HCT116 (cell line): ENCODE measurements around the gene GDF10. TPM values are rescaled to one million over a fixed set of nuclear protein-coding genes. Genes with fewer than 3 reads are reported as not detected.

Source experiments
- ATAC-seq: fragments of 200-7000 bp; cut with Tn5 transposase; 2 replicates; pipeline ENCODE4 v1.9.1; 2020; ENCODE audit warnings: mild to moderate bottlenecking, moderate library complexity
- BruUV-seq: library from RNA; stranded (reverse); fragments of 400-500 nt; replicated peaks from 2 replicates; lab custom pipeline; 2021; lab: Mats Ljungman, UMichigan
- CTCF ChIA-PET: fragments of 300-600 bp; sonication (Branson Sonifier 250); formaldehyde crosslinking; loops from one replicate; lab custom pipeline; 2021; ENCODE audit warnings: antibody characterized with exemption; lab: Charles Lee
- POLR2A ChIA-PET: fragments of 300-600, 350-600 bp; sonication (Branson Sonifier 250); formaldehyde crosslinking; loops from one replicate; lab custom pipeline; 2021; ENCODE audit warnings: antibody characterized with exemption; lab: Charles Lee
- RAD21 ChIA-PET, 2 experiments: fragments of 300-600 bp; sonication (Branson Sonifier 250); formaldehyde crosslinking; loops; one replicate each; lab custom pipeline; 2023; ENCODE audit warnings: low total read pairs in 2 of 2; ENCODE audit not compliant: uncharacterized antibody in 2 of 2, unreplicated experiment in 2 of 2, low non-redundant PET in 1 of 2; lab: Charles Lee
- DNase-seq: peaks from one replicate; pipeline ENCODE4 v3.0.0-alpha.2; 2010; ENCODE audit warnings: low read depth, low spot score
- H2AFZ ChIP-seq: fragments of 200-600 bp; shearing (Covaris generic), sonication (generic); 2 replicates; pipeline ENCODE4 v1.6.1; 2017; ENCODE audit warnings: low read depth, mixed run types, mixed read lengths, antibody characterized with exemption, low read length; ENCODE audit not compliant: poor library complexity, severe bottlenecking
- H3K27ac ChIP-seq: 2 replicates; pipeline ENCODE4 v1.5.1; 2012; ENCODE audit warnings: low read depth, low read length
- H3K27me3 ChIP-seq: fragments of 200-600 bp; sonication (generic); 2 replicates; pipeline ENCODE4 v1.6.1; 2016; ENCODE audit warnings: mixed run types, low read length, mixed read lengths; ENCODE audit not compliant: insufficient read depth
- H3K36me3 ChIP-seq, 2 experiments: fragments of 200-500 bp in 1 of 2; fragments of 200-600 bp in 1 of 2; sonication (Bioruptor generic) in 1 of 2; sonication (generic) in 1 of 2; 2 replicates each; pipeline versions ENCODE4 v1.5.1 to v1.6.1; 2014 to 2016; ENCODE audit warnings: low read length in 2 of 2, inconsistent platforms in 1 of 2, mixed read lengths in 1 of 2, mixed run types in 1 of 2; ENCODE audit not compliant: insufficient read depth in 2 of 2, control insufficient read depth in 1 of 2
- H3K4me1 ChIP-seq, 2 experiments: fragments of 200-600 bp in 1 of 2; sonication (generic) in 1 of 2; 2 replicates each; pipeline versions ENCODE4 v1.5.1 to v1.6.1; 2012 to 2017; ENCODE audit warnings: low read length in 2 of 2, inconsistent platforms in 1 of 2, mild to moderate bottlenecking in 1 of 2, mixed read lengths in 1 of 2, mixed run types in 1 of 2, moderate library complexity in 1 of 2; ENCODE audit not compliant: insufficient read depth in 2 of 2, control insufficient read depth in 1 of 2
- H3K4me2 ChIP-seq: fragments of 200-600 bp; sonication (generic); 2 replicates; pipeline ENCODE4 v1.6.1; 2017; ENCODE audit warnings: mixed run types, low read length, mixed read lengths
- H3K4me3 ChIP-seq, 2 experiments: fragments of 200-600 bp in 1 of 2; sonication (generic) in 1 of 2; replicated peaks in 1 of 2; 2 replicates each; pipeline ENCODE4 v1.5.1; 2011 to 2016; ENCODE audit warnings: low read length in 2 of 2, control low read depth in 1 of 2, low read depth in 1 of 2, mild to moderate bottlenecking in 1 of 2, mixed read lengths in 1 of 2, mixed run types in 1 of 2
- H3K79me2 ChIP-seq: fragments of 200-600 bp; sonication (generic); 2 replicates; pipeline ENCODE4 v1.6.1; 2017; ENCODE audit warnings: mild to moderate bottlenecking, mixed run types, low read length, moderate library complexity, mixed read lengths; ENCODE audit not compliant: insufficient read depth
- H3K9ac ChIP-seq: fragments of 200-600 bp; sonication (generic); 2 replicates; pipeline ENCODE4 v1.6.1; 2016; ENCODE audit warnings: low read length, mixed read lengths
- H3K9me2 ChIP-seq: fragments of 200-600 bp; sonication (generic), shearing (Covaris generic); 2 replicates; pipeline ENCODE4 v1.6.1; 2017; ENCODE audit warnings: mixed run types, mild to moderate bottlenecking, moderate library complexity; ENCODE audit not compliant: insufficient read depth
- H3K9me3 ChIP-seq, 2 experiments: fragments of 200-500 bp in 1 of 2; fragments of 200-600 bp in 1 of 2; sonication (Bioruptor generic) in 1 of 2; sonication (generic) in 1 of 2; 2 replicates each; pipeline ENCODE4 v1.6.1; 2014 to 2017; ENCODE audit warnings: low read length in 2 of 2, mixed read lengths in 2 of 2, inconsistent platforms in 1 of 2, low read depth in 1 of 2, mild to moderate bottlenecking in 1 of 2, mixed run types in 1 of 2, moderate library complexity in 1 of 2; ENCODE audit not compliant: control insufficient read depth in 1 of 2, insufficient read depth in 1 of 2
- H4K20me1 ChIP-seq: fragments of 200-600 bp; sonication (generic), shearing (Covaris generic); 2 replicates; pipeline ENCODE4 v1.6.1; 2017; ENCODE audit warnings: mixed run types, mild to moderate bottlenecking, moderate library complexity; ENCODE audit not compliant: insufficient read depth
- CTCF ChIP-seq, 3 experiments: fragments of 200-600 bp in 1 of 3; sonication (generic) in 1 of 3; IDR thresholded peaks in 2 of 3; conservative IDR thresholded peaks in 1 of 3; 2 replicates each; pipeline ENCODE4 v1.5.1; 2012 to 2017; ENCODE audit warnings: low read depth in 2 of 3, low read length in 2 of 3, antibody characterized with exemption in 1 of 3, borderline replicate concordance in 1 of 3, control low read depth in 1 of 3, mild to moderate bottlenecking in 1 of 3, mixed read lengths in 1 of 3, mixed run types in 1 of 3, moderate library complexity in 1 of 3; ENCODE audit not compliant: insufficient read depth in 1 of 3
- ELF1 ChIP-seq: IDR thresholded peaks from 2 replicates; pipeline ENCODE4 v1.6.1; 2012; ENCODE audit warnings: low read depth, borderline replicate concordance
- FOSL1 ChIP-seq: IDR thresholded peaks from 2 replicates; pipeline ENCODE4 v1.6.1; 2012; ENCODE audit warnings: low read depth
- JUND ChIP-seq: IDR thresholded peaks from 2 replicates; pipeline ENCODE4 v1.6.1; 2012
- MAX ChIP-seq: IDR thresholded peaks from 2 replicates; pipeline ENCODE4 v1.6.1; 2012
- POLR2A ChIP-seq: IDR thresholded peaks from 2 replicates; pipeline ENCODE4 v1.7.0; 2011; ENCODE audit warnings: borderline replicate concordance; ENCODE audit not compliant: insufficient read depth, insufficient read length; ENCODE audit errors: extremely low read depth
- RAD21 ChIP-seq: IDR thresholded peaks from 2 replicates; pipeline ENCODE4 v1.6.1; 2012; ENCODE audit warnings: low read depth, mild to moderate bottlenecking
- REST ChIP-seq: IDR thresholded peaks from 2 replicates; pipeline ENCODE4 v1.6.1; 2012; ENCODE audit warnings: low read depth
- SIN3A ChIP-seq: IDR thresholded peaks from 2 replicates; pipeline ENCODE4 v1.6.1; 2012; ENCODE audit warnings: low read depth
- SP1 ChIP-seq: IDR thresholded peaks from 2 replicates; pipeline ENCODE4 v1.6.1; 2012; ENCODE audit warnings: low read depth
- SRF ChIP-seq: IDR thresholded peaks from 2 replicates; pipeline ENCODE4 v1.6.1; 2012; ENCODE audit warnings: low read depth
- TCF7L2 ChIP-seq: IDR thresholded peaks from 2 replicates; pipeline ENCODE4 v1.7.0; 2011; ENCODE audit warnings: borderline replicate concordance, inconsistent platforms; ENCODE audit not compliant: insufficient read depth, insufficient read length; ENCODE audit errors: extremely low read depth
- YY1 ChIP-seq: IDR thresholded peaks from 2 replicates; pipeline ENCODE4 v1.6.1; 2011; ENCODE audit warnings: low read length, low read depth, moderate library complexity, mild to moderate bottlenecking; ENCODE audit not compliant: insufficient replicate concordance; ENCODE audit errors: extremely low read depth
- ZBTB33 ChIP-seq: IDR thresholded peaks from 2 replicates; pipeline ENCODE4 v1.6.1; 2011; ENCODE audit warnings: mild to moderate bottlenecking, low read length, moderate library complexity; ENCODE audit not compliant: insufficient replicate concordance; ENCODE audit errors: extremely low read depth
- ZFX ChIP-seq: fragments of 450-650 bp; IDR thresholded peaks from 2 replicates; pipeline ENCODE4 v1.6.1; 2017
- ZNF274 ChIP-seq: fragments of 200-500 bp; sonication (Bioruptor generic); IDR thresholded peaks from 2 replicates; pipeline ENCODE4 v1.6.1; 2014; ENCODE audit warnings: mild to moderate bottlenecking, low read depth, low read length, inconsistent platforms
- intact Hi-C: fragments of 100-400 bp; cut with micrococcal nuclease; formaldehyde crosslinking; loops from 2 replicates; pipeline ENCODE4 v1.10.0; 2022
- total RNA-seq: library from RNA; stranded (reverse); gene quantifications from one replicate; pipeline ENCODE4 v1.2.1, GENCODE V29; 2021; ENCODE audit not compliant: unreplicated experiment

The GDF10 gene
- total RNA-seq, 1 experiment from 2014 or later = not detected

DNA sequence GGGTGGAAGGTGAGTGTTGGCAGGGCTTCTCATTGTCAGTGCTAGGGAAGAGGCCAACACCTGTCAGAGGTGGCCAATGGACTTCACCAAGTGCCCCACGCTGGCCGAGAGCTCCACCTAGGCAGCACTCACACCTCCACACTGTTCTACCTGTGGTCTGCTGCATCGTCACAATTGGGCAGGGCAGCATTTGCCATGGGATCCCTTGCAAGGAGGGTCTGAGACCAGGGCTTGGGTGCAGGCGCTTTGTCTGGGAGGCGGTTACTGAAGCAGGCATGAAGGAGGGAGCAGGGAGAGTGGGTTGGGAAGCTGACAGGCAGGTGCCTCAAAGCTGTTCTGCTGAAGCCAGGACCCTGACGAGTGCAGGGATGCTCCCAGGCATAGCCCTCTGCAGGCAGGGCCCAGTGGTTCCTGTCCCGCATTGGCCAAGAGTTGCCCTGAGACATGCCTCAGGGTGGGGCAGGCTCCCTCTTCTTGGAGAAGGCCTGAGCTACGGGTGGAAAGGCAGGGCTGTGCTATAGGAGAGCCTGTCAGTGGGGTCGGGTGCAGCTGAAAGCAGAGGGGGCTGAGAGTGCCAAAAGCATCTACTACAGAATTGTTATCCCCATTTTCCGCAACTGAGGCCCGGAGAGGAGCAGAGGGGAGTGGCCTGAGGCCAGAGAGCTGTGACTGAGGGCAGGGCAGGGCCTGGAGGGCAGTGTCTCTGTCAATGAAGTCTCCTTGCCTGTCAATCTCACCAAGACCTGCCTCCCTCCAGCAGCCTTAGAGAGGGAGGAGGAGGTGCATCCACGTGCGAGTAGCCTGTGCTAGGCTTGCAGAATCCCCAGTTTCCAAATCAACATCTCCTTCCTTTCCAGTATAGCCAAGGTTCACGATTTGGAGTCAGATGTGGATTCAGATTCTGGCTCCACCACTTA, 52.2 kb downstream of the GDF10 start:
- H3K4me2 ChIP-seq = no peak overlapping the region
- H3K9me3 ChIP-seq = no peaks in the 10 kb centered on the region
- H4K20me1 ChIP-seq = no peaks in the 10 kb centered on the region
- ChIA-PET POLR2A (no interaction called here), CTCF (interaction anchor here (1.9 kb wide), 1 partner anchor 12 kb away, joined by 7 read pairs; no protein-coding TSS in a partner anchor), RAD21 (interaction anchor here in 1 of 2 experiments (0.7 kb wide), 1 partner anchor 88 kb away, joined by 3 read pairs; no protein-coding TSS in a partner anchor)
- no TSS peak for BruUV-seq
- intact Hi-C loops = no loop called here
- no peaks in the 10 kb centered on the region for H3K4me1 ChIP-seq
- ATAC-seq = no peak
- no peak overlapping the region for H2AFZ ChIP-seq
- DNase-seq = no peak
- TF ChIP-seq TCF7L2 (no peak), YY1 (no peak), SP1 (no peak), REST (no peak), FOSL1 (no peak), ELF1 (no peak), SIN3A (no peak), RAD21 (no peak), CTCF (IDR thresholded peaks at IDR 0.05 in 2 of 3, conservative IDR thresholded peaks at IDR 0.05 in 1 of 3; ENCODE audit: borderline replicate concordance in 1 of 3, insufficient read depth in 1 of 3, low read depth in 2 of 3, low read length in 2 of 3) (no peak), SRF (no peak), MAX (no peak), JUND (no peak), ZFX (no peak), ZBTB33 (no peak), ZNF274 (no peak), POLR2A (no peak)
- no peak overlapping the region for H3K9ac ChIP-seq
- no peaks in the 10 kb centered on the region for H3K27me3 ChIP-seq
- H3K9me2 ChIP-seq = no peaks in the 10 kb centered on the region
- H3K4me3 ChIP-seq = no peak overlapping the region
- H3K36me3 ChIP-seq = no peaks in the 10 kb centered on the region
- no peaks in the 10 kb centered on the region for H3K79me2 ChIP-seq
- H3K27ac ChIP-seq = no peak overlapping the region
